ENCODE results near the gene GBP2. TPM values are rescaled to one million over a fixed set of nuclear protein-coding genes. Genes with fewer than 3 reads are reported as not detected.
A peak's percentile ranks its signal among the peaks of the same experiment; 100 is the strongest.

The GBP2 gene
- total RNA-seq, 2 experiments from 2014 or later, result 237 to 270 TPM

DNA sequence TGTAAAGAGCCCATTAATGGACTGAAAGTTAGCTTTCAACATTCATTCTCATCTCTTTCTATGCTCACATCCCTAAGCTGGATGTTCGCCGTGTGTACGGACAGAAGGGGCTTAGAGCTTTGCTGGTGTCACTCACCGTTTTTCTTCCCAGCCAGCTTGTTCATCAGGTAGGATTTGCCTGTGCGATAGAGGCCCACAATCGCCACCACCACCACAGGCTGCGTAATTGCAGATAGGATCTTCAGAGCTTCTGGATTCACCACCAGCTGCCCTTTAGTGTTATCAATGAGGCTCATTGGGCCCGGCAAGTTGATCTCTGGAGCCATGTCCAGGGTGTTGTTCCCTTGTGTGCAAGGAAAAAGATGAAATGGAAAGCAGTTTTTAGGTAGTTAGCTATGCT is 4.3 kb downstream of the GBP2 start:
- Mint-ChIP-seq H3K4me1 (peaks cover 30% of the 10 kb centered on the region), H3K4me3 (no peak overlapping the region), H3K9me3 (peaks cover 6% of the 10 kb centered on the region), H3K36me3 (ENCODE audit: low read depth) (peaks cover 48% of the 10 kb centered on the region), H3K27me3 (no peaks in the 10 kb centered on the region), H3K27ac (peak overlapping the region; percentile 43)
- CTCF ChIA-PET, result interaction anchor here (0.7 kb wide), 1 partner anchor 22 kb away, joined by 4 read pairs; no protein-coding TSS in a partner anchor
- no peak for DNase-seq
- POLR2A ChIA-PET, result no interaction called here

GRCh38 chr1:89114662-89115061 is 11.3 kb downstream of the GBP2 start:
- no peaks in the 10 kb centered on the region for H3K27me3 Mint-ChIP-seq
- peaks cover 4% of the 10 kb centered on the region for H3K9me3 Mint-ChIP-seq
- no peak overlapping the region for H3K4me3 Mint-ChIP-seq
- H3K36me3 Mint-ChIP-seq (ENCODE audit: low read depth), result peaks cover 57% of the 10 kb centered on the region
- H3K4me1 Mint-ChIP-seq, result peaks cover 26% of the 10 kb centered on the region
- no peak overlapping the region for H3K27ac Mint-ChIP-seq
- no peak for DNase-seq
- CTCF ChIA-PET, result no interaction called here
- POLR2A ChIA-PET, result no interaction called here

DNA sequence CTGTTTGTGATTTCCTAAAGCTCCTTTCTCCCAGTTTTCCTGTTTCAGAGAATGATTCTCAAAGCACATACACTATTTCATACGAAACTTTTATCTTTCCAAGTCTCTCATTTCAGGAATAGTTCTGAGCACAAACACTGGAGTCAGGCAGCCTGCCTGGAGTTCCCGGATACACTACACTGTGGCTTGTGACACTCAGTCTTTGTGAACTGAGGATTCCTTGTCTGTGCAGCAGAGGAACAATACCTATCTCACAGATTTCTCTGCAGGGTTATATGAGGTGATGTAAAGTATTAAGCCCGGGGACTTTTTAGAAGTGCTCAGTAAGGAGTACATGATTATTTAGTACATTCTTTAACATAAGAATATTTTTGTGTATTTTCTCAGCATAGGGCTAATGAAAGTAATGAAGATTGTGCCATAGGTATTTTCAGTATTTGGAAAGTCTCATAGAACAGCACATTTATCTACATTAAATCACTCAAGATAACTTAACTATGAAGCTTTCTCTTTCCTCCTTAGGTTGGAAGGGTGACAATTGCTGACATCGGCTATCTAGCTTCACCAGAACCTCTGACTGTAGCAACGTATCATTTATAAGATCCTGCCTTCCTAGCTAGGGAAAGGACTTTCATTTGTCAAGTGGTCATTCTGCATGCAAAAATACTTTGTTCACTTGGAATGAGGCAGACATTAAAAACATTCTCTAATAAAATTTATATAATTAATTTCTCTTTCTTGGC is 12.9 kb downstream of the GBP2 start:
- ChIA-PET CTCF (interaction anchor here (1.9 kb wide), 1 partner anchor 12 kb away, joined by 7 read pairs; no protein-coding TSS in a partner anchor), POLR2A (no interaction called here)
- Mint-ChIP-seq H3K27me3 (no peaks in the 10 kb centered on the region), H3K27ac (no peak overlapping the region), H3K4me1 (peaks cover 26% of the 10 kb centered on the region), H3K9me3 (peaks cover 4% of the 10 kb centered on the region), H3K4me3 (no peak overlapping the region), H3K36me3 (ENCODE audit: low read depth) (peaks cover 73% of the 10 kb centered on the region)
- no peak for DNase-seq

GRCh38 chr1:89104687-89105086 is 21.2 kb downstream of the GBP2 start:
- Mint-ChIP-seq H3K4me1 (peaks cover 4% of the 10 kb centered on the region), H3K27me3 (no peaks in the 10 kb centered on the region), H3K36me3 (ENCODE audit: low read depth) (peaks cover 67% of the 10 kb centered on the region), H3K9me3 (peaks cover 10% of the 10 kb centered on the region), H3K27ac (no peak overlapping the region), H3K4me3 (no peak overlapping the region)
- ChIA-PET POLR2A (no interaction called here), CTCF (no interaction called here)
- DNase-seq, result no peak

- no peak overlapping the region for H3K4me3 Mint-ChIP-seq
- H3K36me3 Mint-ChIP-seq (ENCODE audit: low read depth), result peaks cover 61% of the 10 kb centered on the region
- ChIA-PET POLR2A (interaction anchor here (0.7 kb wide), 1 partner anchor 23 kb away, joined by 3 read pairs; no protein-coding TSS in a partner anchor), CTCF (no interaction called here)
- peaks cover 10% of the 10 kb centered on the region for H3K9me3 Mint-ChIP-seq
- no peak overlapping the region for H3K27ac Mint-ChIP-seq
- no peak for DNase-seq
- H3K27me3 Mint-ChIP-seq, result no peaks in the 10 kb centered on the region
- peaks cover 4% of the 10 kb centered on the region for H3K4me1 Mint-ChIP-seq
Measured at GRCh38 chr1:89104147-89104546, 21.8 kb downstream of the GBP2 start.

- CTCF ChIA-PET, result interaction anchor here (2.2 kb wide), 1 partner anchor 10 kb away, joined by 7 read pairs; no protein-coding TSS in a partner anchor
- POLR2A ChIA-PET, result no interaction called here
- peaks cover 4% of the 10 kb centered on the region for H3K4me1 Mint-ChIP-seq
- no peak overlapping the region for H3K4me3 Mint-ChIP-seq
- H3K9me3 Mint-ChIP-seq, result peaks cover 13% of the 10 kb centered on the region
- no peaks in the 10 kb centered on the region for H3K27me3 Mint-ChIP-seq
- no peak overlapping the region for H3K27ac Mint-ChIP-seq
- no peak for DNase-seq
- peaks cover 42% of the 10 kb centered on the region for H3K36me3 Mint-ChIP-seq (ENCODE audit: low read depth)
Measured at GRCh38 chr1:89102021-89102420, 23.9 kb downstream of the GBP2 start.

DNA sequence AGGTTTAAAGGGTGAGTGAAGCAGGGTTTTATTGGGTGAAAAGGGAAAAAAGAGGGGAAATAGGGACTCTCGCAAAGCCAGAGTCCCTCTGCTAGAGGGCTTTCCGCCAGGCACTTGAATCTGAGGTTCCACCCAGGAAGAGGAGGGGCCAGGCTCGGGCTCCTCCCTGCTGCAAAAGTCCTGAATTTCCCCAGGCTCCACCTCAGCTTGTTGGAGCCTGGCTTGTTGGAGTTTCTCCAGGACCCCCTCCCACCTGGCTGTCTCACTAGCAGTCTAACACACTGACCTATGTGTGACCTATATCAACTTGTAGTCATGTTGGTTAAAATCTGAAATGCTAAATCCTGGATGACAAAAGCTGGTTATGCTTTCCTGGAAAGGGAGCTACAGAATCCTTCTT is 25.5 kb downstream of the GBP2 start:
- Mint-ChIP-seq H3K4me1 (peaks cover 4% of the 10 kb centered on the region), H3K27me3 (no peaks in the 10 kb centered on the region), H3K36me3 (ENCODE audit: low read depth) (peaks cover 32% of the 10 kb centered on the region), H3K4me3 (no peak overlapping the region), H3K9me3 (peaks cover 20% of the 10 kb centered on the region), H3K27ac (no peak overlapping the region)
- POLR2A ChIA-PET, result no interaction called here
- CTCF ChIA-PET, result interaction anchor here (0.8 to 3.4 kb wide), 4 partner anchors 12 to 52 kb away, joined by 4 to 12 read pairs (median 6); no protein-coding TSS in a partner anchor
- DNase-seq, result no peak

- no peaks in the 10 kb centered on the region for H3K27me3 Mint-ChIP-seq
- DNase-seq, result no peak
- no peaks in the 10 kb centered on the region for H3K4me1 Mint-ChIP-seq
- peaks cover 22% of the 10 kb centered on the region for H3K9me3 Mint-ChIP-seq
- peaks cover 16% of the 10 kb centered on the region for H3K36me3 Mint-ChIP-seq (ENCODE audit: low read depth)
- H3K27ac Mint-ChIP-seq, result no peak overlapping the region
- ChIA-PET POLR2A (no interaction called here), CTCF (interaction anchor here (1.3 to 3.4 kb wide), 2 partner anchors 13 to 352 kb away, joined by 3 to 12 read pairs; no protein-coding TSS in a partner anchor)
- no peak overlapping the region for H3K4me3 Mint-ChIP-seq
Measured at GRCh38 chr1:89098857-89099256, 27.1 kb downstream of the GBP2 start.

DNA sequence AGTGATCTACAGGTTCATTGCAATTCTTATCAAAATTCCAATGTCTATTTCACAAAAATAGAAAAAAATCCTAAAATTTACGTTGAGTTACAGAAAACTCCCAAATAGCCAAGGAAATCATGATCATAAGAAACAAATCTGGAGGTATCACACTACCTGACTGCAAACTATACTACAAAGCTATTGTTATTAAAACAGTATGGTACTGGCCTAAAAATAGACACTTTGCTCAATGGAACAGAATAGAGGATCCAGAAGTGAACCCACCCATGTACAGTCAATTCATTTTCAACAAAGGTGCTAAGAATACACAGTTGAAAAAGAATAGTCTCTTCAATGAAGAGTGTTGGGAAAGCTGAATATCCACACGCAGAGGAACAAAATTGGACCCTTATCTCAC is 30.2 kb downstream of the GBP2 start:
- peaks cover 8% of the 10 kb centered on the region for H3K36me3 Mint-ChIP-seq (ENCODE audit: low read depth)
- H3K4me3 Mint-ChIP-seq, result no peak overlapping the region
- no peaks in the 10 kb centered on the region for H3K4me1 Mint-ChIP-seq
- no peak overlapping the region for H3K27ac Mint-ChIP-seq
- ChIA-PET POLR2A (no interaction called here), CTCF (interaction anchor here (0.6 to 1.0 kb wide), 2 partner anchors 10 to 268 kb away, joined by 3 to 4 read pairs; no protein-coding TSS in a partner anchor)
- DNase-seq, result no peak
- no peaks in the 10 kb centered on the region for H3K27me3 Mint-ChIP-seq
- H3K9me3 Mint-ChIP-seq, result peaks cover 19% of the 10 kb centered on the region

- H3K4me1 Mint-ChIP-seq, result no peaks in the 10 kb centered on the region
- H3K9me3 Mint-ChIP-seq, result peaks cover 4% of the 10 kb centered on the region
- ChIA-PET POLR2A (interaction anchor here (1.4 kb wide), 1 partner anchor 273 kb away, joined by 5 read pairs; no protein-coding TSS in a partner anchor), CTCF (interaction anchor here (0.7 to 1.9 kb wide), 2 partner anchors 9 to 109 kb away, joined by 3 to 4 read pairs; partner anchors contain the start of gene GBP4)
- no peaks in the 10 kb centered on the region for H3K27me3 Mint-ChIP-seq
- no peak overlapping the region for H3K27ac Mint-ChIP-seq
- no peak overlapping the region for H3K4me3 Mint-ChIP-seq
- H3K36me3 Mint-ChIP-seq (ENCODE audit: low read depth), result no peaks in the 10 kb centered on the region
- no peak for DNase-seq
Measured at GRCh38 chr1:89089962-89090361, 36.0 kb downstream of the GBP2 start.

DNA sequence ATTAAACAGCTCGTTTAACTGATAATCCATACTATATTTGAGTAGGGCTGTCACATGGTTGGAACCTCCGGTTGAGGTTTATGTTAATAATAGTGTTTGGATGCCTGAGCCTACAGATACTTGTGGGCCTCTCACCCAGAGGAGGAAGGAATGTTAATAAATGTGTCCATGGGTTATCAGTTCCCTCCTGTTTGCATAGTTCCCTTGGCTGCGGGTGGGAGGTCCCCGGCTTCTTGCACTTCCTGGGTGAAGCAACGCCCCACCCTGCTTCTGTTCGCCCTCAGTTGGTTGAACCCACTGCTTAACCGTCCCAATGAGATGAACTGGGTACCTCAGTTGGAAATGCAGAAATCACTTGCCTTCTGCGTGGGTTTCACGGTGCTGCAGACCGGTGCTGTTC is 37.3 kb downstream of the GBP2 start:
- no peaks in the 10 kb centered on the region for H3K36me3 Mint-ChIP-seq (ENCODE audit: low read depth)
- peaks cover 8% of the 10 kb centered on the region for H3K4me1 Mint-ChIP-seq
- H3K9me3 Mint-ChIP-seq, result no peaks in the 10 kb centered on the region
- ChIA-PET POLR2A (no interaction called here), CTCF (no interaction called here)
- no peaks in the 10 kb centered on the region for H3K27me3 Mint-ChIP-seq
- H3K4me3 Mint-ChIP-seq, result no peak overlapping the region
- DNase-seq, result no peak
- H3K27ac Mint-ChIP-seq, result no peak overlapping the region

DNA sequence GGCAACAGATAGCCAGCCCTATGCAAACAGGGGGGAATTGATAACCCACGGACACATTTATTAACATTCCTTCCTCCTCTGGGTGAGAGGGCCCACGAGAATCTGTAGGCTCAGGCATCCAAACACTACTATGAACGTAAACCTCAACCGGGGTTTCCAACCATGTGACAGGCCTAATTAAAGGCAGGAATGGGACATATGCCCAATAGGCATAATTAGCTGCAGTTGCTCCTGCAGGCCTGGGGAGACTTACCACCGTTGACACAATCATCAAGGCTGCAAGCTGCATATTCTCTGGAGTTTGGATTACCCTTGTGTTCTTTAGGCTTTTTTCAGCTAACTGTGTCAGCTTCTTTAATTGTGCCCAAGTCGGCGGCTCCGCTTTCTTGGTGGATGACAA is 38.7 kb downstream of the GBP2 start:
- no peak for DNase-seq
- Mint-ChIP-seq H3K4me1 (peaks cover 8% of the 10 kb centered on the region), H3K27me3 (no peaks in the 10 kb centered on the region), H3K27ac (no peak overlapping the region), H3K9me3 (no peaks in the 10 kb centered on the region), H3K4me3 (no peak overlapping the region), H3K36me3 (ENCODE audit: low read depth) (no peaks in the 10 kb centered on the region)
- CTCF ChIA-PET, result interaction anchor here (0.6 to 0.7 kb wide), 2 partner anchors 18 to 364 kb away, joined by 3 read pairs; no protein-coding TSS in a partner anchor
- POLR2A ChIA-PET, result no interaction called here

- POLR2A ChIA-PET, result interaction anchor here (0.7 kb wide), 1 partner anchor 157 kb away, joined by 3 read pairs; no protein-coding TSS in a partner anchor
- peaks cover 8% of the 10 kb centered on the region for H3K4me1 Mint-ChIP-seq
- CTCF ChIA-PET, result interaction anchor here (0.6 to 2.3 kb wide), 25 partner anchors 10 to 368 kb away, joined by 3 to 18 read pairs (median 4); partner anchors contain the start of genes GBP1 and GBP6
Measured at GRCh38 chr1:89085781-89086180, 40.1 kb downstream of the GBP2 start.

More at GRCh38 chr1:89085781-89086180, 40.1 kb downstream of the GBP2 start:
- Mint-ChIP-seq H3K36me3 (ENCODE audit: low read depth) (no peaks in the 10 kb centered on the region), H3K27ac (no peak overlapping the region), H3K4me3 (no peak overlapping the region), H3K27me3 (no peaks in the 10 kb centered on the region), H3K9me3 (peaks cover 2% of the 10 kb centered on the region)
- peak; percentile 80 for DNase-seq

All from activated CD4-positive, alpha-beta T cell treated with anti-CD3 and anti-CD28 coated beads, Interleukin-2, amount 10 ng/mL, durations not matched to agents 7 days and 5 days (primary cell).